SIG-M5 treated with dmso at 0.1 percent for 504 hours (cell line): ENCODE results near the gene HOXC12.
A peak's percentile ranks its signal among the peaks of the same experiment; 100 is the strongest.

Source experiments
- DNase-seq: peaks from one replicate; lab custom pipeline; 2025; ENCODE audit not compliant: unreplicated experiment; lab: John Stamatoyannopoulos, UW

The HOXC12 gene

GRCh38 chr12:53954694-53955035 lies at the start of gene HOXC12:
TSS of gene HOXC12 (plus strand) at chr12:53954903. CDS start at chr12:53954930, 27 bp downstream.
- no peak for DNase-seq

DNA sequence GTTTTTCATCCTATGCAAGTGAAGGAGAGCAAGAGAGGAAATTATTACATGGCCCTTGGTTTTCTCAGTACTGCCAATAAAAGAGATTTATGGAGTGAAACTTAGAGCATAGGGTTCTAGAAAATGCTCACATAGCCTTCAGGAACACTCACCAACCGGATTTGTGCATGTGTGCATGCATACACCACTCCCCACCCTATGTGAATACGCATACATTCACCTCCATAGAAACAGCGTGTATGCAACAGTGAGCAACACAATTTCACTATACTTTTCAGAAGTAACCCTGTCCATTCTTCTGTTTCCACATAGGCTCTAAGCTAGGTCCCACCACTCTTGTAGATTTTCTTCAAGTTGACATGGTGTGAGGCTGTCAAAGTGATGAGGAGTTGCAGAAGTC lies 47.6 kb upstream of the HOXC12 start:
- no peak for DNase-seq

GRCh38 chr12:53916788-53917655 lies 37.7 kb upstream of the HOXC12 start:
- no peak for DNase-seq

GRCh38 chr12:53924521-53925405 lies 29.9 kb upstream of the HOXC12 start:
- DNase-seq: no peak

- DNase-seq: no peak
These were observed 27.3 kb upstream of the HOXC12 start for GRCh38 chr12:53927220-53928029.

DNA sequence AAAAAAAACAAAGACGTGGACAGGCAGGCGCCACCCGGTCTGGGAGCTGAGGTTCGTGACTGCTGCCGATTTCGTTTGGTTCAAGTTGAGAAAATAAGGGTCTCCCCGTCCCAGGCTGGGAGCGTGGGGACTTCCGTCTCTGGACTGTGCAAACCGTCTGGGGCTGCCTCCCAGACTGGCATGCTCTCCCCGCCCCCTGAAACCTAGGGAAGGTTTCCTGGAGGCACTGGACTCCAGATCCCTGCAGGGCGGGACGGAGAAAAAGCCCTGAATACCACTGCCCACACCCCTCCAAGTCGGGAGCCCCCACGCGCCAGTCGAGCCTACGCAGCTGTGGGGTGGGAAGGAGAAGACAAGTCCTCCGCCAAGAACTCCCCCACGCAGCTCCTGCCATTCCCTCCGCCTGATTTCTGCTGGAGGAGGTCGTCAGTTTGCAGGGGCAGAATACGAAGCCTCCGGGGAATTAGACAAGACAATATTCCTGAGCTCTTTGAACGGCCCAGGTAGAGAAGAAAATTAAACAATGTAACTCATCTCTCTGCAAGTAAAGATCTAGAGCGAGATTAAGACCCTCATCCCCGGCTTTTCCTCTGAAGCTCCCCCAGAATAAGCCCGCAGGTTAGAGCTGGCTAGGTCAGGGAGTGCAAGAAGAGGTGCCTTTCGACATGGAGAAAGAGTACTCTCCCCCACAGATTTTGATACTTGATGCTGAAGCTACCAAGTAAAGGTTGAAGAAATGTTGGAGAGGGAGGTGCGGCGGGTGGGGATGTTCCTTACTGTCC lies 26.5 kb upstream of the HOXC12 start:
- no peak for DNase-seq

DNA sequence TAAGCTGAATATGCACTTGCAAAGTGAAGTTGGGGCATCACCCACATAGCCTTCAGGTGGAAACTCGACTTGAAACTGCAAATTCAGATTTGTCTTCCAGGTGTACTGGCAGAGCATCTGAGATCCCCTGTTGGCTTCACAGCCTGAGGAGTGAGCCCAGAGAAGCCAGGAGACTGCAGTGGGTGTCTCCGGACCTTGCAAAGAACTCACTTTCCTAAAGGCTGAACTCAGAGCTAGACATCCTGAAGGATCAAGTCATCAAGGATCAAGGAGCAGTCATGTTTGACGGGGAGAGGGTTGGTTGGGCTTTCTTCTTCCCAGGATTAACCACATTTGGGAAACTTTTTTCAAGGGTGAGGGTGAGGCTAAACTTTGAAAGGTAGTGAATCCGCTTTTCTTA lies 25.2 kb upstream of the HOXC12 start:
- DNase-seq: no peak

DNA sequence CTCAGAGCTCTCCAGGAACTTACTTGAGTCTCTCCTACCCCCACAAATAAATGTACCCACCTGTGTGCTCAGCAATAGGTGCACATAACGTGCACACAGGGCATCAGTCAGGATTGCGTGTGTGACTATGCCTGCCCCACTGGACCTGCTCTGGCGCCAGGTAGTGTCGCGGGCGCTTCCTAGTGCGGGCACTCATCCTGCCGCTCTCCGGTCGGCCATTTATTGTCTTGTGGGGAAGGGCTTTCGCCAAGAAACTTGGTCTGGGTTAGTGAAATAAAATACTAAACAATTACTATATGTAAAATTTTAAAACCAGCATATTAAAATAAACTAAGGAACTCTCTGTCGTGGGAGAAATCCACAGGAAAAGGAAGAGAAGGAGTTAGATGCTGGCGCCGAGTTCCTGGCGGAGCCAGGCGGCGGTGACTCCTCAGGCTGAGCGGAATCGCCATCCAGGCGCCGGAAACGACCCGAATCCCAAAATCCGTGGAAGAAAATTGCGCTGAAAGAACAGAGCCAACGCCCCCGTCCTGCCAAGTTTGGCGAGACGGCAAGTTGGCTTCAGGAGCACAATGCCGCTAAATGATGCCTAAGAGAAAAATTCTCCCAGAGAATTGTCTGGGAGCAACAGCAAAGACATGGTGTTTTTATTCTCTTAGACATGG lies 24.0 kb upstream of the HOXC12 start:
- no peak for DNase-seq

GRCh38 chr12:53931844-53932581 lies 22.7 kb upstream of the HOXC12 start:
- DNase-seq: no peak

- no peak for DNase-seq
These were observed 21.8 kb upstream of the HOXC12 start for GRCh38 chr12:53932915-53933314.

GRCh38 chr12:53935383-53936341 lies 19.0 kb upstream of the HOXC12 start:
- no peak for DNase-seq

GRCh38 chr12:53937099-53937498 lies 17.6 kb upstream of the HOXC12 start:
- no peak for DNase-seq

DNA sequence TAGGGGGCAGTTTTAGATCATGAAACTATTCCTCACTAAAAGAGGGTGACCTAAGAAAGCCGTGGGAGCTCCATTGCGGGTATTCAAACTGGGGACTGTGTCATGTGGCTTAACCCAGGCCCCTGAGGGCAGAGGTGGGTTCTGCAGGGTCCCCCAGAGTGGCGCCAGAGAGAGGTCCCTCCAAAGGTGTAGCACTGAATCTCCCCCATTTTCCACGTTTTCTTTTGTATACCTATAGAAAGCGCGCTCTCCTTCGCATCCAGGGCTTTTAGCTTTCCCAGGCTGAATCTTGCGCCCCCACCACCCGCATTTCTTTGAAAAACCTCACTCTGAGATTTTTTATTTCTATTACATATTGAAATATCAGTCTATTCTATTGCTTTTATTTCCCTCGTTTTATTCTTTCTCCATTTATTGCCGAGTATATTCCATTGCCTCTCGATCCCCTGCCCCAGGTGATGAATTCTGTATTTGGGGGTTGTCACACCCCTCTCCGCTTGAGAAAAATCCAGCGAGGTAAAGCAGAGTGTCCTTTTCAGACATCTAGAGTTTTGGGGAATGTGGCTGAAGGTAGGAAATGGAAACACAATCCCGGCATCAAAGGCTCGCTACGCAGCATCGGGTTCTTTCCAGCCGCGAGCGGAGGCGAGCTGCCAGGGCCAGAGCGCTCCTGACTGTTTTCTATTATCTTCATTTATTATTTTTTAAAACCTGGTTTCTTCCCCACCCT lies 16.9 kb upstream of the HOXC12 start:
- no peak for DNase-seq

DNA sequence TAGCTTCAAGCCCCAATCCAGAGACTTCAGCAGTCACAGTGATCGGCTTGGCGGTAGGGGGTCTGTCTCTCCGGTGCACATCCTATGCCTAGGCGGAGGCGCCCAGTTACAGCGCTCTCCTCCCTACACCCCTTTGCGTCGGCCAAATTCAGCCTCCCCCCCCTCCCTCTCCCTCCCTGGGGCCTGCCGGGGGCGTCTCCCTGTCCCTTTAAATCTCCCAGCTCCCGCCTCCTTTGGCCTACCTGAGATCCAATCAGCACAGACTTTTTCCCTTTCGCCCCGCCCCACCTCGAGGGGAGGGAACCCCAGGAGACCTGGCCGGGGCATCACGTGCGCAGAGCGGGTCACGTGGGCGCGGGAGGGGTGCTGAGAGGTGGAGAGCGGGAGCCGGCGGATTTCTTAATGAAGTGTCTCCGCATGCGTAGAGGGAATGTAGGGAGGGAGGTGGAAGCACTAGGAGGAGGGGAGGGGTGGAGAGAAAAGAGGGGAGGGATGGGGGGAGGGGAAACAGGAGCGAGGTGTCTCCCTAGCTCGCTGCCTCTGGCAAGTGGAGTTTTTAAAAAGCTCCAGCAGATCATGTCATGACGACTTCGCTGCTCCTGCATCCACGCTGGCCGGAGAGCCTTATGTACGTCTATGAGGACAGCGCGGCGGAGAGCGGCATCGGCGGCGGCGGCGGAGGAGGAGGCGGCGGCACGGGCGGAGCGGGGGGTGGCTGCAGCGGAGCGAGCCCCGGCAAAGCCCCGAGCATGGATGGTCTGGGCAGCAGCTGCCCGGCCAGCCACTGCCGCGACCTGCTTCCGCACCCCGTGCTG lies 16.2 kb upstream of the HOXC12 start, which contains the start of gene HOXC13:
Gene HOXC13 (plus strand): TSS at position 506 of the 815 bp plus-strand sequence. CDS start 76 bp downstream, at position 582.
- DNase-seq: peak; percentile 78

DNA sequence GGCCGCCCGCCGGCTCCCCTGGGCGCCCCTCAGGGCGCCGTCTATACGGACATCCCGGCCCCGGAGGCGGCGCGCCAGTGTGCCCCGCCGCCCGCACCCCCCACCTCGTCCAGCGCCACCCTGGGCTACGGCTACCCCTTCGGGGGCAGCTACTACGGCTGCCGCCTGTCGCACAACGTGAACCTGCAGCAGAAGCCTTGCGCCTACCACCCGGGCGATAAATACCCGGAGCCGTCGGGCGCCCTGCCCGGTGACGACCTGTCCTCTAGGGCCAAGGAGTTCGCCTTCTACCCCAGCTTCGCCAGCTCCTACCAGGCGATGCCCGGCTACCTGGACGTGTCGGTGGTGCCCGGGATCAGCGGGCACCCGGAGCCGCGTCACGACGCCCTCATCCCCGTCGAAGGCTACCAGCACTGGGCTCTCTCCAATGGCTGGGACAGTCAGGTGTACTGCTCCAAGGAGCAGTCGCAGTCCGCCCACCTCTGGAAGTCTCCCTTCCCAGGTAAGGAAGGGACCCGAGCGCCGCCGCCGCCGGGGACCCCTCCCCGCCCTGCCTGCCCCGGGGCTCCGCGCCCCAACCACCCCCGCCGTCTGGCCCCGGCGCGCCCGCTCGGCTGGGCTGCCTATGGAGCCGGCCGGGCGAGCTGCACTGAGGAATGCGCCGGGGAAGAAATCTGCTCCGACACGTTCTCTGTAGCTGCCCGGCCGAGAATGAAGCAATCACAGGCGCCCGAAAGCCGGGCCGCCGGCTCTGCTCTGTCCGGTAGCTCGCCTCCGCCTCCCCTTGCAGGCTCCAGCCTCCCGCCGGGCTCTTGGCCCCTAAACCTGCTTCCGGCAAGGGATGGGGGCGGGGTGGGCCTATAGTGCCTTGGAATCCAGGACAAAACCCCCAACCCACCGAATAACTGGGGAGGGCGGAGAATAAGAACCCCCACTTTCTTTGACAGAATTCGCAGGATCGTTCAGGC lies 15.3 kb upstream of the HOXC12 start:
- DNase-seq: no peak
